Mammary epithelial cell (primary cell): ENCODE results near the gene UBXN2A.

Experiments used
- CTCF ChIP-seq, 2 donors: IDR thresholded peaks in 1 of 2; conservative IDR thresholded peaks in 1 of 2; 2 replicates each; pipeline ENCODE4 v1.5.1; 2011 to 2012; ENCODE audit warnings: inconsistent platforms in 2 of 2, low read length in 2 of 2, mild to moderate bottlenecking in 2 of 2, control low read depth in 1 of 2, low read depth in 1 of 2; ENCODE audit not compliant: insufficient read depth in 1 of 2; ENCODE audit errors: extremely low read depth in 1 of 2
- EZH2 ChIP-seq: IDR thresholded peaks from 2 replicates; pipeline ENCODE4 v1.6.1; 2012; ENCODE audit warnings: low read length, inconsistent platforms, borderline replicate concordance

- TF ChIP-seq CTCF (conservative IDR thresholded peaks at IDR 0.05 in 1 of 2, IDR thresholded peaks at IDR 0.05 in 1 of 2; ENCODE audit: extremely low read depth in 1 of 2, insufficient read depth in 1 of 2, low read depth in 1 of 2, low read length in 2 of 2) (no peak), EZH2 (no peak)
These were observed 40.1 kb upstream of the UBXN2A start for GRCh38 chr2:23900133-23900532.
